Type B pancreatic cell (in vitro differentiated cells): Measurements from ENCODE around the gene APBA1. TPM values are rescaled to one million over a fixed set of nuclear protein-coding genes. Genes with fewer than 3 reads are reported as not detected.

ENCODE experiments used
- DNase-seq: peaks from one replicate; pipeline ENCODE4 v3.0.0; 2021; ENCODE audit warnings: mixed read lengths; ENCODE audit not compliant: unreplicated experiment; ENCODE audit errors: extremely low spot score
- H3K27ac Mint-ChIP-seq: 2 replicates; pipeline ENCODE4 v1.8.0; 2021; ENCODE audit warnings: mild to moderate bottlenecking, mixed read lengths
- H3K27me3 Mint-ChIP-seq: 2 replicates; pipeline ENCODE4 v1.8.0; 2021; ENCODE audit warnings: mixed read lengths
- H3K36me3 Mint-ChIP-seq: 2 replicates; pipeline ENCODE4 v1.8.0; 2021; ENCODE audit warnings: mixed read lengths
- H3K4me1 Mint-ChIP-seq: one replicate; pipeline ENCODE4 v1.8.0; 2021; ENCODE audit warnings: mixed read lengths; ENCODE audit not compliant: unreplicated experiment
- H3K4me3 Mint-ChIP-seq: 2 replicates; pipeline ENCODE4 v1.8.0; 2021; ENCODE audit warnings: mild to moderate bottlenecking, mixed read lengths
- H3K9me3 Mint-ChIP-seq: 2 replicates; pipeline ENCODE4 v1.8.0; 2021; ENCODE audit warnings: mixed read lengths
- total RNA-seq: library from RNA; stranded (reverse); gene quantifications from 2 replicates; pipeline ENCODE4 v1.2.1, GENCODE V29; 2021; ENCODE audit warnings: low replicate concordance
- TF ChIP-seq, protein P1 (sequence below): fragments of 200-600 bp; sonication (generic); conservative IDR thresholded peaks from 2 replicates; pipeline ENCODE4 v1.5.0; 2021; ENCODE audit warnings: antibody characterized with exemption, mild to moderate bottlenecking

Gene APBA1
- total RNA-seq, 1 donor from 2014 or later, result 6.3 TPM

DNA sequence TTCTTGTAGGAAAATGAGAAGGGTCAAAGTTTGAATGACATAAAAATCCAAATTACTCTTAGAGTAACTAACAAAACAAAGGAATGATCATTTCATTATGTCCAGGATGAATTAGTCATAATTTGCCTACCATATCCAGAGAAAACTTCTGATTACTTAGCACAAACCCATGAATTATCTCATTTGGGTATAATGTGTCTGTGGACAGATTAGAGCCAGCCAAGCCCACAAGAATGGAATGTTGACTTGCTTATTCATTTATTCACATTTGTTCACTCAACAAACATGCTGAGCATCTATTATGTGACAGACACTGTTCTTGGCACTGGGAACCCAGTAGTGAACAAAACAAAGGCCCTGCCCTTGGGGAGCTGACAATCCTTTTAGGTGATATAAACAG, 87.4 kb downstream of the APBA1 start:
- Mint-ChIP-seq H3K27me3 (peaks cover 11% of the 10 kb centered on the region), H3K4me3 (no peak overlapping the region), H3K27ac (no peak overlapping the region), H3K4me1 (peaks cover 19% of the 10 kb centered on the region), H3K9me3 (peaks cover 6% of the 10 kb centered on the region), H3K36me3 (no peaks in the 10 kb centered on the region)
- DNase-seq, result no peak
- TF ChIP-seq, protein P1, sequence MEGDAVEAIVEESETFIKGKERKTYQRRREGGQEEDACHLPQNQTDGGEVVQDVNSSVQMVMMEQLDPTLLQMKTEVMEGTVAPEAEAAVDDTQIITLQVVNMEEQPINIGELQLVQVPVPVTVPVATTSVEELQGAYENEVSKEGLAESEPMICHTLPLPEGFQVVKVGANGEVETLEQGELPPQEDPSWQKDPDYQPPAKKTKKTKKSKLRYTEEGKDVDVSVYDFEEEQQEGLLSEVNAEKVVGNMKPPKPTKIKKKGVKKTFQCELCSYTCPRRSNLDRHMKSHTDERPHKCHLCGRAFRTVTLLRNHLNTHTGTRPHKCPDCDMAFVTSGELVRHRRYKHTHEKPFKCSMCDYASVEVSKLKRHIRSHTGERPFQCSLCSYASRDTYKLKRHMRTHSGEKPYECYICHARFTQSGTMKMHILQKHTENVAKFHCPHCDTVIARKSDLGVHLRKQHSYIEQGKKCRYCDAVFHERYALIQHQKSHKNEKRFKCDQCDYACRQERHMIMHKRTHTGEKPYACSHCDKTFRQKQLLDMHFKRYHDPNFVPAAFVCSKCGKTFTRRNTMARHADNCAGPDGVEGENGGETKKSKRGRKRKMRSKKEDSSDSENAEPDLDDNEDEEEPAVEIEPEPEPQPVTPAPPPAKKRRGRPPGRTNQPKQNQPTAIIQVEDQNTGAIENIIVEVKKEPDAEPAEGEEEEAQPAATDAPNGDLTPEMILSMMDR, result no peak

DNA sequence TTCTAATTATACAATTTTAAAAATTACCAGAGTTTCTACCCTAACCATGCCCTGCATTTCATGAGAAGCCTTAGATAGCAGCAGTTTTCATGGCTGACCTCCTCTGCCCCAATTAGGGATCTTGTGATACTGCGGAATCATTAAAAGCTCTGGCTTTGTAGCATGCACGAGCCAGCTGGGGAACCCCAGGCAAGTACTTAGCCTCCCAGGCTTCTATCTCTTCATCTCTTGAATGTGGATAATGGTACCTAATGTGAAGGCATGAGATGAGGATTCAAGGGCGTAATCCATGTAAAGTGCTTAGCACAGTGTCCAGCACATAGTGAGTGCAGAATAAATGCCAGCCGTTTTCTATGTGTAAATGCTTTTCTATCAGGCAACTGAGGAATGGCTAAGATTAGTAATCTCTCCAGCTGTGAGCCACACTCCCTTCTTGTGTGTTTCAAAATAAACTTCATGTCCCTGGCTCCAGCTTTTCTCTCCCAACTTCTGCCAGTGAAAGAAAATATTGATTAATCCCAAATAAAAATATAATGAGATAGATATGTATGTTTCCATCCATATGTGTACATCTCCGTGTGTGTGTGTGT, 88.4 kb downstream of the APBA1 start:
- no peak for DNase-seq
- H3K27ac Mint-ChIP-seq, result no peak overlapping the region
- H3K4me3 Mint-ChIP-seq, result no peak overlapping the region
- peaks cover 6% of the 10 kb centered on the region for H3K9me3 Mint-ChIP-seq
- no peaks in the 10 kb centered on the region for H3K36me3 Mint-ChIP-seq
- peaks cover 13% of the 10 kb centered on the region for H3K27me3 Mint-ChIP-seq
- TF ChIP-seq, protein P1, result no peak
- peaks cover 19% of the 10 kb centered on the region for H3K4me1 Mint-ChIP-seq

DNA sequence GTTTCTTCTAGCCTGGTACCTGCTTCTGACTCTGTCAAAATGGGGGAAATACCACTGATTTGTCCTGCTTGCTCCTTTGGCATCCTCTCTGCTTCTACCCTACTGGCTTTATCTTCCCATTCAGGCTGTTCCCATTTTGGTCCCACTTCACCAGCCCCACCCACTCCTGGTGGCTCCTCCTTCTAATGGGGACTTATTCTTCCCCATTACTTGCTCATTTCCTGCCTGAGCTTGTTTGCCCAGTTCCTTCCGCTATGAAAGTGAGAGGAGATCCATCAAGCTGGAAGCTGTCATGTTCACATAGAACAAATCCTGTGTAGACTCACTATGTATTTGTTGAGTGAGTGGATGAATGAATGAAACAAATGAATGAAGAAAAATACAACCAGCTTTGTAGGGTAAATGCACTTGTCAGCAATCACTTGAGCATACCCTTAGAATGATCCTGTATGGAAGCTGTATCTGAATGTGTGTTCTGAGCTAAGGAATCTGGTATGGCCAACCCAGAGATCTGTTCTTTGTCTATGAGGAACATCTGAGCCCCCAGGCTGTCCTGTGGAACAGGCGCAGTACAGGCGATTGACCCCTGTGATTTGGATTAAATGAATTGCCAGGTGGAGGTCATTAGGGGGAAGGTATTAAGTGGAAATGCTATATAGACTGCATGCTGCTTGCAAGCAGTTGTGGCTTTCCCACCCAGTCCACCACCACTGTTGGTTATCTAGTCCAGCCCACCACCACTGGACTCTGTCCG, 89.5 kb downstream of the APBA1 start:
- H3K27me3 Mint-ChIP-seq, result peaks cover 9% of the 10 kb centered on the region
- no peak for DNase-seq
- TF ChIP-seq, protein P1, result no peak
- peak overlapping the region; percentile 12 for H3K27ac Mint-ChIP-seq
- H3K36me3 Mint-ChIP-seq, result no peaks in the 10 kb centered on the region
- peaks cover 19% of the 10 kb centered on the region for H3K4me1 Mint-ChIP-seq
- peaks cover 6% of the 10 kb centered on the region for H3K9me3 Mint-ChIP-seq
- no peak overlapping the region for H3K4me3 Mint-ChIP-seq

DNA sequence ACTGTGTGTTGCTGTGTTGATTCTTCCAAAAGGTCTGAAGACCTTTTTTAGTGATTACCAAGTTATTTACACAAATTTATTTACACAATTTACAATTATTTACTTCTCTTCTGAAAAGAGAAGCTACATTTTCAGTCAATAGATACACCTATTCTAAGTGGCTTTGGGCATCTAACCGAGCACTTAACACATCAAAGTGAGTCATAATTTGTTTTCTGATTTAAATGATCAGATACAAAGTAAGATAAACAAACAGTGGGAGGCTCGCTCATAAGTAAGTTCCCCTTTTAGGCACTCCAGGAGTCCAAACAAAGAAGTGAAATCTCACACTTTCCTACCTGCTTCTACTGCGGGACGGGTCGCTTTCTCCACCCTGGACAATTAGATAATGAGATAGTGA, 90.2 kb downstream of the APBA1 start:
- Mint-ChIP-seq H3K27me3 (peaks cover 9% of the 10 kb centered on the region), H3K27ac (no peak overlapping the region), H3K9me3 (peaks cover 6% of the 10 kb centered on the region), H3K36me3 (no peaks in the 10 kb centered on the region), H3K4me3 (no peak overlapping the region), H3K4me1 (peaks cover 19% of the 10 kb centered on the region)
- TF ChIP-seq, protein P1, result no peak
- no peak for DNase-seq

DNA sequence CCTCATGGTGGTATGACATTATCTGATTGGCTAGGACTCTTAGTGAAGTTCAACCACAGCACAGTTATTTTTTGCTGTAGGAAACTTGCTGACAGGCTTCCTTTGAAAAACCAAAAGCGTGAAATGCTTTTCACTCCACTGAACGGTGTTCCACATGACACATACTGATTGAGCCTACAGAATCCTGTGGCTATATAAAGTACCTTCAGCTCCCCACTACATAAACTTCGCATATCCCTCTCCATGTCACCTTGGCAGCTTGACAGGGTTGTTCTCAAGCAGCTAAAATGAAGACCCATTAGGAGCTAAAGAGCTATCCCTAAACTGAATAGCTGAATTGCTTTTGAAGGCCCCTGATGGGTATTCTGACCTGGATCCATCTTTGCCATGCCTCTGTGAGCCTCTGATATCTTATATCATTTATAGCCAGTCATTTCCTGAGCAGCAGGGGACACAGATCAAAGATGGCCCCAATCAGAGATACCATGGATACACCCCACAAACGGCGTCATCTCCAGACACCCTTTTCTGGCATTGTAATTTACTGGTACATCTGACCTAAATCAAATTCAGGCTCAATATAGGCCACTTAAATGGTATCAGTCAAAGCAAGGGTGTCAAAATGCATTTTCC, 91.5 kb downstream of the APBA1 start:
- no peaks in the 10 kb centered on the region for H3K36me3 Mint-ChIP-seq

More for the DNA sequence above, 91.5 kb downstream of the APBA1 start:
- TF ChIP-seq, protein P1, result no peak
- H3K4me1 Mint-ChIP-seq, result peaks cover 19% of the 10 kb centered on the region
- no peak overlapping the region for H3K27ac Mint-ChIP-seq
- H3K27me3 Mint-ChIP-seq, result peaks cover 7% of the 10 kb centered on the region
- no peak overlapping the region for H3K4me3 Mint-ChIP-seq
- DNase-seq, result no peak
- H3K9me3 Mint-ChIP-seq, result peaks cover 6% of the 10 kb centered on the region
